SK-N-SH treated with all-trans-retinoic acid at 6 μM for 48 hours (cell line): ENCODE results near the gene HSPA4.

Experiments
- ATAC-seq: fragments of 200-7000 bp; cut with Tn5 transposase; 3 replicates; pipeline ENCODE4 v1.9.1; 2020; ENCODE audit warnings: mild to moderate bottlenecking, moderate library complexity
- BACH2 ChIP-seq: fragments of 250-450 bp; sonication (Bioruptor Pico); IDR thresholded peaks from 2 replicates; pipeline ENCODE4 v1.9.0; 2021; ENCODE audit warnings: mild to moderate bottlenecking, borderline replicate concordance
- CREB5 ChIP-seq: fragments of 250-450 bp; sonication (Bioruptor Pico); IDR thresholded peaks from 2 replicates; pipeline ENCODE4 v1.5.1; 2020; ENCODE audit warnings: low read depth, mild to moderate bottlenecking, moderate library complexity
- CSDC2 ChIP-seq: fragments of 250-450 bp; sonication (Bioruptor Pico); IDR thresholded peaks from 2 replicates; pipeline ENCODE4 v1.5.0; 2020; ENCODE audit warnings: mild to moderate bottlenecking, moderate library complexity
- ESRRG ChIP-seq: fragments of 250-450 bp; sonication (Bioruptor Pico); IDR thresholded peaks from 2 replicates; pipeline ENCODE4 v1.6.1; 2021; ENCODE audit warnings: mild to moderate bottlenecking
- GLIS3 ChIP-seq: fragments of 250-450 bp; sonication (Bioruptor Pico); IDR thresholded peaks from 2 replicates; pipeline ENCODE4 v1.5.0; 2020; ENCODE audit warnings: mild to moderate bottlenecking, moderate library complexity
- ISL1 ChIP-seq: fragments of 250-450 bp; sonication (Bioruptor Pico); IDR thresholded peaks from 2 replicates; pipeline ENCODE4 v2.1.2; 2022; ENCODE audit warnings: mild to moderate bottlenecking, moderate library complexity
- OSR1 ChIP-seq: fragments of 250-450 bp; sonication (Bioruptor Pico); IDR thresholded peaks from 2 replicates; pipeline ENCODE4 v1.8.0; 2022; ENCODE audit warnings: moderate library complexity, mild to moderate bottlenecking, inconsistent platforms
- PATZ1 ChIP-seq: fragments of 250-450 bp; sonication (Bioruptor Pico); IDR thresholded peaks from 2 replicates; pipeline ENCODE4 v1.8.0; 2020; ENCODE audit warnings: mild to moderate bottlenecking, moderate library complexity, borderline replicate concordance
- POU6F1 ChIP-seq: fragments of 250-450 bp; sonication (Bioruptor Pico); IDR thresholded peaks from 2 replicates; pipeline ENCODE4 v1.8.0; 2021; ENCODE audit warnings: low read depth, mild to moderate bottlenecking, moderate library complexity, borderline replicate concordance
- PPARA ChIP-seq: fragments of 250-450 bp; sonication (Bioruptor Pico); IDR thresholded peaks from 2 replicates; pipeline ENCODE4 v1.5.0; 2020; ENCODE audit warnings: mild to moderate bottlenecking, borderline replicate concordance
- RARB ChIP-seq: fragments of 250-450 bp; sonication (Bioruptor Pico); IDR thresholded peaks from 2 replicates; pipeline ENCODE4 v1.8.0; 2021; ENCODE audit warnings: mild to moderate bottlenecking, moderate library complexity
- SNAI2 ChIP-seq: fragments of 250-450 bp; sonication (Bioruptor Pico); IDR thresholded peaks from 2 replicates; pipeline ENCODE4 v1.5.0; 2020; ENCODE audit warnings: mild to moderate bottlenecking, moderate library complexity
- TCF4 ChIP-seq: fragments of 250-450 bp; sonication (Bioruptor Pico); IDR thresholded peaks from 2 replicates; pipeline ENCODE4 v1.8.0; 2021; ENCODE audit warnings: mild to moderate bottlenecking, moderate library complexity, borderline replicate concordance
- TOX ChIP-seq: fragments of 250-450 bp; sonication (Bioruptor Pico); IDR thresholded peaks from 2 replicates; pipeline ENCODE4 v1.8.0; 2021; ENCODE audit warnings: mild to moderate bottlenecking, moderate library complexity, borderline replicate concordance
- TSHZ2 ChIP-seq: fragments of 250-450 bp; sonication (Bioruptor Pico); IDR thresholded peaks from 2 replicates; pipeline ENCODE4 v1.5.0; 2020; ENCODE audit warnings: mild to moderate bottlenecking, moderate library complexity
- ZC3H10 ChIP-seq: fragments of 250-450 bp; sonication (Bioruptor Pico); IDR thresholded peaks from 2 replicates; pipeline ENCODE4 v1.5.1; 2021; ENCODE audit warnings: mild to moderate bottlenecking, moderate library complexity
- ZFP3 ChIP-seq: fragments of 250-450 bp; sonication (Bioruptor Pico); IDR thresholded peaks from 2 replicates; pipeline ENCODE4 v1.5.0; 2020; ENCODE audit warnings: mild to moderate bottlenecking, moderate library complexity
- ZFP30 ChIP-seq: fragments of 450-650 bp; formaldehyde crosslinking; IDR thresholded peaks from 2 replicates; pipeline ENCODE4 v1.5.0; 2022; ENCODE audit warnings: mild to moderate bottlenecking, moderate library complexity
- ZNF565 ChIP-seq: fragments of 450-650 bp; formaldehyde crosslinking; conservative IDR thresholded peaks from 2 replicates; pipeline ENCODE4 v1.5.0; 2020; ENCODE audit warnings: low read depth, mild to moderate bottlenecking, moderate library complexity
- ZNF70 ChIP-seq: fragments of 450-650 bp; formaldehyde crosslinking; IDR thresholded peaks from 2 replicates; pipeline ENCODE4 v1.5.0; 2020; ENCODE audit warnings: mild to moderate bottlenecking, moderate library complexity
- ZNF8 ChIP-seq: fragments of 450-650 bp; formaldehyde crosslinking; IDR thresholded peaks from 2 replicates; pipeline ENCODE4 v1.5.0; 2020; ENCODE audit warnings: mild to moderate bottlenecking, moderate library complexity

HSPA4 gene

GRCh38 chr5:133059621-133060020 lies 7.8 kb downstream of the HSPA4 start:
- TF ChIP-seq ZC3H10 (CRISPR knock-in tag), result no peak
- no peak for TF ChIP-seq SNAI2 (CRISPR knock-in tag)
- TF ChIP-seq ZFP3 (CRISPR knock-in tag), result no peak
- TF ChIP-seq TOX, result no peak
- no peak for TF ChIP-seq ISL1
- no peak for TF ChIP-seq PPARA (CRISPR knock-in tag)
- TF ChIP-seq ZNF565 (CRISPR knock-in tag), result no peak
- no peak for TF ChIP-seq CREB5 (CRISPR knock-in tag)
- no peak for TF ChIP-seq RARB
- TF ChIP-seq BACH2, result no peak
- TF ChIP-seq ESRRG (CRISPR knock-in tag), result no peak
- no peak for TF ChIP-seq ZNF70 (CRISPR knock-in tag)
- TF ChIP-seq ZNF8 (CRISPR knock-in tag), result no peak
- TF ChIP-seq TSHZ2 (CRISPR knock-in tag), result no peak
- TF ChIP-seq TCF4 (CRISPR knock-in tag), result no peak
- TF ChIP-seq OSR1, result no peak
- no peak for ATAC-seq

- ATAC-seq, result no peak
- TF ChIP-seq ESRRG (CRISPR knock-in tag), result no peak
- TF ChIP-seq PPARA (CRISPR knock-in tag), result no peak
- TF ChIP-seq PATZ1, result no peak
- TF ChIP-seq SNAI2 (CRISPR knock-in tag), result no peak
- no peak for TF ChIP-seq ZFP30 (CRISPR knock-in tag)
- TF ChIP-seq RARB, result no peak
- TF ChIP-seq TSHZ2 (CRISPR knock-in tag), result no peak
- no peak for TF ChIP-seq BACH2
- no peak for TF ChIP-seq CREB5 (CRISPR knock-in tag)
- no peak for TF ChIP-seq ISL1
- TF ChIP-seq CSDC2 (CRISPR knock-in tag), result no peak
- TF ChIP-seq TCF4 (CRISPR knock-in tag), result no peak
- no peak for TF ChIP-seq ZNF70 (CRISPR knock-in tag)
- no peak for TF ChIP-seq OSR1
- TF ChIP-seq ZC3H10 (CRISPR knock-in tag), result no peak
- TF ChIP-seq ZNF565 (CRISPR knock-in tag), result no peak
- TF ChIP-seq GLIS3, result no peak
- no peak for TF ChIP-seq ZNF8 (CRISPR knock-in tag)
These were observed 10.5 kb downstream of the HSPA4 start for GRCh38 chr5:133062276-133062675.

GRCh38 chr5:133063965-133064364 lies 12.2 kb downstream of the HSPA4 start:
- TF ChIP-seq GLIS3 (no peak), TOX (no peak), ZFP3 (CRISPR knock-in tag) (no peak), CREB5 (CRISPR knock-in tag) (no peak), TSHZ2 (CRISPR knock-in tag) (no peak), CSDC2 (CRISPR knock-in tag) (no peak), POU6F1 (CRISPR knock-in tag) (no peak)
- no peak for ATAC-seq
